ES-I3 (cell line): ENCODE measurements around the gene CFAP99.

Source experiments
- H3K36me3 ChIP-seq: 2 replicates; pipeline ENCODE4 v1.6.1; 2013; ENCODE audit warnings: mild to moderate bottlenecking, low read length, control low read depth, moderate library complexity; ENCODE audit not compliant: insufficient read depth
- H3K4me1 ChIP-seq: 2 replicates; pipeline ENCODE4 v1.6.1; 2013; ENCODE audit warnings: mild to moderate bottlenecking, control low read depth, low read length; ENCODE audit not compliant: insufficient read depth
- H3K9ac ChIP-seq: 2 replicates; pipeline ENCODE4 v1.6.1; 2013; ENCODE audit warnings: low read depth, mild to moderate bottlenecking, low read length, moderate library complexity
- H3K9me3 ChIP-seq: 2 replicates; pipeline ENCODE4 v1.6.1; 2013; ENCODE audit warnings: mild to moderate bottlenecking, low read length, moderate library complexity; ENCODE audit not compliant: control insufficient read depth, insufficient read depth

Gene CFAP99

DNA sequence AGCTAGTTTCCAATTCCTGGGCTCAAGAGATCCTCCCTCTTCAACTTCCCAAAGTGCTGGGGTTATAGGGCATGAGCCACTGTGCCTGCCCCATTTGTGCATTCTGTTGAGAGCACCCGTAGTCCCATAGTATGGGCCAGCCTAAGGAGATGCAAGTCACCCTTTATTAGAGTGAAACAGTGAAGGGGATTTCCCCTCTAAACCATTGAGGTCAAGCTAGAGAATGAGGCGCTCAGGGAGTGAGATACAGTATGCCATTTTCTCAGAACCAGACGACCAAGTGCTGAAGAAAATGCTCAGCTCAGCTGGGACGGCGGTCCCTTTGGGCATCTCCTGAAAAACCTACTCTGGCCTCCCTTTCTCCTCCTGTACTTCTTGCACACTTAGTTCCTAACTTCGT, 68.9 kb downstream of the CFAP99 start:
- Histone ChIP-seq H3K4me1 (peaks cover 10% of the 10 kb centered on the region), H3K9ac (no peak overlapping the region), H3K36me3 (peaks cover 26% of the 10 kb centered on the region), H3K9me3 (no peaks in the 10 kb centered on the region)

- H3K9ac ChIP-seq = no peak overlapping the region
- H3K9me3 ChIP-seq = no peaks in the 10 kb centered on the region
- peaks cover 32% of the 10 kb centered on the region for H3K36me3 ChIP-seq
- H3K4me1 ChIP-seq = peaks cover 10% of the 10 kb centered on the region
Measured at GRCh38 chr4:2489081-2489805, 70.5 kb downstream of the CFAP99 start.

DNA sequence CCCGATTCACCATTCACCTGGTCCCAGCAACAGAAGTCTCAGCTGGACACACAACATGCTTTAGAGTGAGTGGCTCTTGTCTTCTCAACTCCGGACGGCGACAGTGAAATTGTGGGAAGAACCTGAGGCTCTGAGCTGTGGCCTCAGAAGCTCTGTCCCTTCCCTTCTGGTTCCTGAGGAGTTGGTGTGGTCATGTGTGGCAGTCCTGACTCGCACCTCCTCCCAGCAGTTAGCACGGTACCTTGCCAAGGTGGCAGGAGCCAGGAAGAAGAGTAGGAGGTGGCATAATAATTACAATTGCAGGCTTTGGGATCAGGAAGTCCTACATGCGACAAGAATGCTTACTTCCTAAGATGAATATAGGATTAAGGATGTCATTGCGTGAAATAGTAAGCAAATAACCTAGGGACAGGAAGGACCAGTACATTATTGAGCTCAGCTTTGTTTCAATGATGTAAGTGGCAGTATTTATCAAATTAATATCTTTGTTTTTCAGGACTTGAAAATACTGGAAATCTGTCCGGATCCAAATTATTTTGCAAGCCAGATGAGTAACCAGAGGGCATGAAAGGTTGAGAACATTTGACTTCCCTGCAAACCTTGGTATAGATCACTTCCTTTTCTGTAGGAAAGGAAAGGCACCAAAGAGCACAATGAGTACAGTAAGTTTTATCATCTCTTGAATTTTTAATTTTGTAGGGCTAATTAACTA, 71.2 kb downstream of the CFAP99 start:
- Histone ChIP-seq H3K9ac (no peak overlapping the region), H3K4me1 (peaks cover 6% of the 10 kb centered on the region; the same call in 1 of the 2 replicates), H3K9me3 (no peaks in the 10 kb centered on the region), H3K36me3 (peaks cover 32% of the 10 kb centered on the region)

DNA sequence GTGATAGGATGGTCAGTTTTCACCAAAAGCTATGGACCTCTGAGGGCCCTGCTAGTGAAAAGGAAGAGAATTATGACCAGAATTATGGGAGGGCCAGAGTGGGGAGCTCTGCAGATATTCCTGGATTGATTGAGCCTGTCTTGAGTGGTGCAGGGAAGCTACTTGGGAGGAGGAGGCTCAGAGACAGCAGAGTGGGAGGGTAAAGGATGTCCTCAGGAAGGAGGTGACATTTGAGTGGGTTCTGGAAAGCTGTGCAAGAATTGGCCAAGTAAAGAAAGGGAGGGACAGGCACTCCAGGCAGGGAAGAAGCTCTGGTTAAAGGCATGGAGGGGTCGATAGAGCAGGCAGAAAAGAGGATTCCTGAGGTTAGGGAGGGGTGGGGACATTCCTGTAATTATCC, 74.2 kb downstream of the CFAP99 start:
- H3K9ac ChIP-seq = no peak overlapping the region
- H3K9me3 ChIP-seq = no peaks in the 10 kb centered on the region
- no peaks in the 10 kb centered on the region for H3K4me1 ChIP-seq
- H3K36me3 ChIP-seq = peaks cover 44% of the 10 kb centered on the region

GRCh38 chr4:2494992-2495391, 76.2 kb downstream of the CFAP99 start:
- Histone ChIP-seq H3K4me1 (no peaks in the 10 kb centered on the region), H3K36me3 (peaks cover 43% of the 10 kb centered on the region), H3K9ac (no peak overlapping the region)

DNA sequence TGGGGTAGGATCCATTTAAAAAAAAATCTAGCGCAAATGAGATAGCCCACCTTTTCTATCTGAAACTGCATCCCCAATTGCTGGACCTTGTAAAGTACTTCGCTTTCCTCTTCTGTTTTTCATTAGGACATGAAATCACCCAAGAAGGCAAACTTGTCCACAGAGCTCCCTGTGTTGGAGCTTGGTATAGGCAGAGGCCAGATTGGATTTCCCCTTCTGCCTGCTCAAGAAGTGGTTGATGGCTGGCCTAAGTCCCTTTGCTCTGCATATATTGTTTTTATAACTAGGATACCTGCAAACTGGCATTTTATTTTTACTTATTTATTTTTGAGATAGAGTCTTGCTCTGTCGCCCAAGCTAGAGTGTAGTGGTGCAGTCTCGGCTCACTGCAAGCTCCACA, 78.6 kb downstream of the CFAP99 start:
- Histone ChIP-seq H3K9ac (no peak overlapping the region), H3K4me1 (no peaks in the 10 kb centered on the region), H3K36me3 (peaks cover 43% of the 10 kb centered on the region), H3K9me3 (no peaks in the 10 kb centered on the region)

More at GRCh38 chr4:2494992-2495391, 76.2 kb downstream of the CFAP99 start:
- no peaks in the 10 kb centered on the region for H3K9me3 ChIP-seq

- no peaks in the 10 kb centered on the region for H3K9me3 ChIP-seq
- peaks cover 38% of the 10 kb centered on the region for H3K36me3 ChIP-seq
- no peaks in the 10 kb centered on the region for H3K4me1 ChIP-seq
- no peak overlapping the region for H3K9ac ChIP-seq
Measured at GRCh38 chr4:2497931-2498330, 79.2 kb downstream of the CFAP99 start.

- no peak overlapping the region for H3K9ac ChIP-seq
- no peaks in the 10 kb centered on the region for H3K4me1 ChIP-seq
- peaks cover 34% of the 10 kb centered on the region for H3K36me3 ChIP-seq
- no peaks in the 10 kb centered on the region for H3K9me3 ChIP-seq
Measured at GRCh38 chr4:2500547-2500946, 81.8 kb downstream of the CFAP99 start.

DNA sequence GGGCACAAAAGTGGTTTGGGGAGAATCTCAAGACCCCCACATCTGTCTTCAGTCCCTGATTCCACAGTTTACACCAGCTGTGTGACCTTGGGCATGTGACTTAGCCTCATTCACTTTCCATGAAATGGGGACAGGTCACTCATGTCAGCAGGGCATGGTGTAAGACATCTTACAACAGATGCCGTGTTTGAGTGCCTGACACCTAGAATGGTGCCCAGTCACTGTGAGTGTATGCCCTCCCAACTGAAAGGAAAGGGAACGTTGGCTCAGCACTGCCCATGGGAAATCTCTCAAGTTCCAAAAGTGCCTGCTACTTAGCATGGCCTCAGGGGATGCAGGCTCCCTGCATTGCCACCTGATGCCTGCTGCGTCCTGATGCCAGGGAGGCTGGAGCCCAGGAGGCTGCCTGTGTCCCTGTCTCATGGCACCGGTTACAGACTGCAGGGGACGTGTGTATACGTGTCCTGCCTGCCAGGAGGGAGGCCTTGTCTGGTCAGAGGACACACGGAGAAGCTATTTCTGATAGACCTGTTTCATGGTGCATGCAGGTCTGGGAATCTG, 82.4 kb downstream of the CFAP99 start:
- H3K36me3 ChIP-seq = peaks cover 34% of the 10 kb centered on the region

DNA sequence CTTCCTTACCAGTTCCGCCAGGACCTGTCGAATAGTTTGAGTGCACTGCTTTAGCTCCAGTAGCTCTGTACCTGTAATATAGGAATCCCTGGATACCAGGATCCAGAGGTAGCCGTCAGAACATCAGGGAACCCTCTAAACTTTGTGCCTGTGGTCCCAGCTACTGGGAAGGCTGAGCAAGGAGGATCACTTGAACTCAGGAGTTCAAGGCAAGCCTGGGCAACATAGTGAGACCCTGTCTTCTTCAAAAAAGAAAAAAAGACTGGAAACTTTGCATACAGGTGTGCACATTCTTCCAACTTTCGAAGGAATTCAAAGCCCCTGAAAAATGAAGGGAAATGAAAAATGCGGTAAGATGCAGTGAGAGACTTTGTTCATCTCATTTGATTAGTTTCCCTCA, 85.1 kb downstream of the CFAP99 start:
- H3K4me1 ChIP-seq = no peaks in the 10 kb centered on the region
- H3K9me3 ChIP-seq = no peaks in the 10 kb centered on the region
- H3K9ac ChIP-seq = no peak overlapping the region
- peaks cover 29% of the 10 kb centered on the region for H3K36me3 ChIP-seq

More for the DNA sequence above, 82.4 kb downstream of the CFAP99 start:
- H3K4me1 ChIP-seq = no peaks in the 10 kb centered on the region
- no peak overlapping the region for H3K9ac ChIP-seq
- H3K9me3 ChIP-seq = no peaks in the 10 kb centered on the region

- H3K4me1 ChIP-seq = no peaks in the 10 kb centered on the region
- H3K36me3 ChIP-seq = peaks cover 24% of the 10 kb centered on the region
- no peaks in the 10 kb centered on the region for H3K9me3 ChIP-seq
- H3K9ac ChIP-seq = no peak overlapping the region
Measured at GRCh38 chr4:2507259-2507658, 88.5 kb downstream of the CFAP99 start.

DNA sequence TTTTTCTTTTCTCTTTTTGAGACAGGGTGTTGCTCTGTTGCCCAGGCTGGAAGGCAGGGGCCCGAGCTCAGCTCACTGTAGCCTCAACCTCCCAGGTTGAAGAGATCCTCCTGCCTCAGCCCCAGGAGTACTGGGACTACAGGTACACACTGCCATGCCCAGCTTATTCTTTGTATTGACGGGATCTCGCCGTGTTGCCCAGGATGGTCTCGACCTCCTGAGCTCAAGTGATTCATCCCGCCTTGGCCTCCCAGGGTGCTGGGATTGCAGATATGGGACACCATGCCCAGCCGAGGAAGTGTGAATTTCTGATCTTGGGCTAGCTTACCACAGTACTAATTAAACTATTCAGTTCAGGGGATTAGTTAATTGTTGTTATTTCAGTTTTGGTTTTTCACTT, 89.1 kb downstream of the CFAP99 start:
- no peaks in the 10 kb centered on the region for H3K9me3 ChIP-seq
- H3K36me3 ChIP-seq = peaks cover 30% of the 10 kb centered on the region
- no peaks in the 10 kb centered on the region for H3K4me1 ChIP-seq
- H3K9ac ChIP-seq = no peak overlapping the region

- Histone ChIP-seq H3K4me1 (no peaks in the 10 kb centered on the region), H3K9ac (no peak overlapping the region), H3K9me3 (no peaks in the 10 kb centered on the region), H3K36me3 (peaks cover 43% of the 10 kb centered on the region)
Measured at GRCh38 chr4:2510351-2511259, 91.8 kb downstream of the CFAP99 start.

GRCh38 chr4:2511645-2512131, 92.9 kb downstream of the CFAP99 start:
- Histone ChIP-seq H3K9me3 (no peaks in the 10 kb centered on the region), H3K36me3 (peaks cover 43% of the 10 kb centered on the region)

More at GRCh38 chr4:2511645-2512131, 92.9 kb downstream of the CFAP99 start:
- Histone ChIP-seq H3K9ac (no peak overlapping the region), H3K4me1 (no peaks in the 10 kb centered on the region)
